Thymus (tissue), 11 donors: ENCODE data around the gene KCTD8. TPM values are rescaled to one million over a fixed set of nuclear protein-coding genes. Genes with fewer than 3 reads are reported as not detected.

Experiments
- DNase-seq, 9 donors: peaks; one replicate each; pipeline ENCODE4 v3.0.0-alpha.2; 2013; ENCODE audit warnings: low spot score in 9 of 9, low read depth in 6 of 9, missing footprints in 1 of 9
- H3K27ac ChIP-seq, 2 donors: one replicate each; pipeline ENCODE4 v1.5.1; 2013; ENCODE audit warnings: control low read depth in 1 of 2, low read depth in 1 of 2, low read length in 1 of 2, mild to moderate bottlenecking in 1 of 2, moderate library complexity in 1 of 2
- H3K27me3 ChIP-seq, 2 donors: one replicate each; pipeline ENCODE4 v1.5.1; 2013; ENCODE audit warnings: low read length in 1 of 2; ENCODE audit not compliant: control insufficient read depth in 2 of 2, insufficient read depth in 1 of 2
- H3K36me3 ChIP-seq, 2 donors: one replicate each; pipeline ENCODE4 v1.5.1; 2013; ENCODE audit warnings: low read length in 1 of 2, mild to moderate bottlenecking in 1 of 2, moderate library complexity in 1 of 2; ENCODE audit not compliant: control insufficient read depth in 2 of 2, insufficient read depth in 2 of 2
- H3K4me1 ChIP-seq, 2 donors: one replicate each; pipeline ENCODE4 v1.5.1; 2013; ENCODE audit warnings: low read length in 2 of 2; ENCODE audit not compliant: control insufficient read depth in 2 of 2, insufficient read depth in 2 of 2
- H3K4me3 ChIP-seq, 2 donors: one replicate each; pipeline ENCODE4 v1.5.1; 2013; ENCODE audit warnings: low read length in 2 of 2, control low read depth in 1 of 2, mild to moderate bottlenecking in 1 of 2
- H3K9me3 ChIP-seq, 2 donors: one replicate each; pipeline ENCODE4 v1.5.1; 2013; ENCODE audit warnings: low read length in 1 of 2, mild to moderate bottlenecking in 1 of 2; ENCODE audit not compliant: control insufficient read depth in 2 of 2, insufficient read depth in 1 of 2
- WGBS: extraction: QIAGEN DNeasy Blood & Tissue Kit; methylation state at CpG from one replicate; pipeline ENCODE4 v1.1.7; 2013; 5-methylcytosine and 5-hydroxymethylcytosine counted together
- polyA plus RNA-seq: library from polyadenylated mRNA; stranded (reverse); fragments of 200-250 nt; gene quantifications from one replicate; pipeline ENCODE4 v1.2.3, GENCODE V29; 2013
- total RNA-seq: library from RNA; stranded (reverse); fragments of 120-200 nt; gene quantifications from one replicate; pipeline ENCODE4 v1.2.4, GENCODE V29; 2013
- donor health status: healthy.

Gene KCTD8
- total and polyA plus RNA-seq, 2 donors = 0.05 TPM; not detected in 1

- H3K36me3 ChIP-seq = no peaks in the 10 kb centered on the region
- 87% methylated on average over 2 of the region's 2 CpGs for WGBS
- no peaks in the 10 kb centered on the region for H3K27me3 ChIP-seq
- no peak overlapping the region for H3K4me3 ChIP-seq
- H3K4me1 ChIP-seq = no peaks in the 10 kb centered on the region
- no peak overlapping the region for H3K27ac ChIP-seq
- H3K9me3 ChIP-seq = no peaks in the 10 kb centered on the region
- DNase-seq = no peak
Observed at GRCh38 chr4:44256414-44256813, 192.2 kb downstream of the KCTD8 start.

DNA sequence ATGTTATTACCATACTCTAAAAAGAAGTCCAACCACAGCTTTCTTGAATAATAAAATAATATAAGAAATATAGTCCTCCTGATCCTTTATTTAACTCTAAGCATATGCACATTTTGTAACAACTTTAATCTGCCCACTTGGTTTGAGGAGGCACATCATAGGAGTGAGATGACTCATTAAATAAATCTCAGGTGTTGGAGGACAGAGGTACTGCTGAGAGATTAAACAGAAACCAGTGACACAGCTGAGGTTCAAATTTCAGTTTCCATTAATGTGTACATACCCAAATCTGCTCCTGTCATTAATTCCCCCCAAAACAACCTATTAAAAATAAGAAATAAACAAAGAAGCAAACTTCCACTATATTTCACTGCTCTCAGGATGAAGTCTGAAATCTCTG is 211.0 kb downstream of the KCTD8 start:
- no peaks in the 10 kb centered on the region for H3K4me1 ChIP-seq
- H3K27me3 ChIP-seq = no peaks in the 10 kb centered on the region
- no peaks in the 10 kb centered on the region for H3K9me3 ChIP-seq
- H3K4me3 ChIP-seq = no peak overlapping the region
- no peaks in the 10 kb centered on the region for H3K36me3 ChIP-seq
- no peak overlapping the region for H3K27ac ChIP-seq
- no peak for DNase-seq

- no peaks in the 10 kb centered on the region for H3K9me3 ChIP-seq
- DNase-seq = no peak
- H3K27me3 ChIP-seq = no peaks in the 10 kb centered on the region
- H3K4me3 ChIP-seq = no peak overlapping the region
- H3K4me1 ChIP-seq = no peaks in the 10 kb centered on the region
- no peak overlapping the region for H3K27ac ChIP-seq
- 93% methylated on average over 3 of the region's 3 CpGs for WGBS
- no peaks in the 10 kb centered on the region for H3K36me3 ChIP-seq
Observed at GRCh38 chr4:44235897-44236296, 212.7 kb downstream of the KCTD8 start.

DNA sequence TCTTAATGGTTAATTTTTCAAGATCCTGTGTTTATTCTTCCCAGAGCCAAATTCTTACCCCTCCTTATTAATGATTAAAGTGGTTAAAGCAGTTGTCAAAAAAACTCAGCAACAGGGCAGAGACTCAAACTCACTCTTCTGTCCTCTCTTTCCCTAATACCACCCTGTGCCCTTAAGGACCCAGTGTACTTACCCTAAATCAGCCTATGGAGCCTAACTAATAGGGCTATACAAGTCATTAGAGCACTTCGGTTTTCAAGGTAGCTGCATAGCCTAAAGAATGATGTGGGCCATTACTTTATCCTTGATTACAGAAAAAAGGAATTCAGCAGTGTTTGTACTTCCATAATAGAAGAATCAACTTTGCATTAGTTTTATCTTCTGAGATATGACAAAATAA is 216.3 kb downstream of the KCTD8 start:
- Histone ChIP-seq H3K27me3 (no peaks in the 10 kb centered on the region), H3K27ac (no peak overlapping the region), H3K36me3 (no peaks in the 10 kb centered on the region), H3K9me3 (no peaks in the 10 kb centered on the region), H3K4me3 (no peak overlapping the region), H3K4me1 (no peaks in the 10 kb centered on the region)
- 72% methylated on average over 1 of the region's 1 CpG for WGBS
- DNase-seq = no peak

DNA sequence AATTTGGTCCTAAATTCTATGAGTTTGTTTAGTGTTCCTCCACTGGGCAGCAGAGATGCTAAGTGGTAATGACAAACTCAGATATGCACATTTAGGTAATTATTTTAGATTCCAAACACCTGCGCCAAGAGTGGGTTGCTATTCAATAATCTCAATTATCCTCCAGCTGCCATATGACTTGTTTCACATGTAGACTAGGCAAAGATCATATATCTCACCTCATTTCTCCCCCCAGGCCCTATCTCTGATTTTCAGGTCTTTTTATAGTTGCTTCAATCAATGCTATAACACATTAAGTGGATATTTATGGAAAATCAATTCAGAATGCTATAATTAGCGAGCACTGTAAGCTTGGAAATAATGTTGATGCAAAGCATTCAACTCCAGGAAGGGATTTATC is 217.6 kb downstream of the KCTD8 start:
- Histone ChIP-seq H3K27ac (no peak overlapping the region), H3K27me3 (no peaks in the 10 kb centered on the region), H3K4me3 (no peak overlapping the region), H3K9me3 (no peaks in the 10 kb centered on the region), H3K4me1 (no peaks in the 10 kb centered on the region), H3K36me3 (no peaks in the 10 kb centered on the region)
- 92% methylated on average over 2 of the region's 2 CpGs for WGBS
- no peak for DNase-seq

GRCh38 chr4:44228326-44228725 is 220.3 kb downstream of the KCTD8 start:
- no peaks in the 10 kb centered on the region for H3K4me1 ChIP-seq
- no peaks in the 10 kb centered on the region for H3K27me3 ChIP-seq
- DNase-seq = no peak
- 88% methylated on average over 1 of the region's 1 CpG for WGBS
- no peaks in the 10 kb centered on the region for H3K9me3 ChIP-seq
- H3K4me3 ChIP-seq = no peak overlapping the region
- no peak overlapping the region for H3K27ac ChIP-seq
- no peaks in the 10 kb centered on the region for H3K36me3 ChIP-seq

- no peaks in the 10 kb centered on the region for H3K36me3 ChIP-seq
- WGBS = 95% methylated on average over 4 of the region's 4 CpGs
- H3K9me3 ChIP-seq = no peaks in the 10 kb centered on the region
- DNase-seq = no peak
- H3K27ac ChIP-seq = no peak overlapping the region
- no peaks in the 10 kb centered on the region for H3K4me1 ChIP-seq
- H3K27me3 ChIP-seq = no peaks in the 10 kb centered on the region
- no peak overlapping the region for H3K4me3 ChIP-seq
Observed at GRCh38 chr4:44221407-44221806, 227.2 kb downstream of the KCTD8 start.

- Histone ChIP-seq H3K4me1 (no peaks in the 10 kb centered on the region), H3K27ac (no peak overlapping the region), H3K36me3 (no peaks in the 10 kb centered on the region), H3K27me3 (no peaks in the 10 kb centered on the region), H3K9me3 (no peaks in the 10 kb centered on the region), H3K4me3 (no peak overlapping the region)
- no peak for DNase-seq
Observed at GRCh38 chr4:44210750-44211149, 237.9 kb downstream of the KCTD8 start.

DNA sequence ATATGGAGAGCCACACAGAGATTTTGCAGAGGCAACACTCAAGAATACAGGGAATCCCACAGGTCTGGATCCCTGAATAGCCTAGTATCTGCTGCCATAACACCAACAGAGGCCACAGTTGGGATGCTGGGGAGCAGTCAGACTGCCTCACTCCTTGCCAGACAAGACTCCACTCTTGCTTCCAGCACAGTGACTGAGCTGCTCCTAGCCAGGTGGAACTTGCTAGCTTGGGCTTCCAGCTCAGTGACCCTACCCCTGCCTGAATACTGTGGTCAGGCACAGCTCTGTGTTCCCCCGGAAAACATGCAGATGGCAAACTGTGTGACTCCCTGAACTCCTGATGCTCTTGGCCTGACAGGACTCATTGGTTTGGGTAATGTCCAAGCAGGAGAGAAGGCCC is 251.8 kb downstream of the KCTD8 start:
- Histone ChIP-seq H3K27ac (no peak overlapping the region), H3K27me3 (no peaks in the 10 kb centered on the region), H3K36me3 (no peaks in the 10 kb centered on the region), H3K4me3 (no peak overlapping the region), H3K9me3 (peaks cover 0 to 8% of the 10 kb centered on the region in 2 donors), H3K4me1 (no peaks in the 10 kb centered on the region)
- DNase-seq = no peak
- 98% methylated on average over 1 of the region's 1 CpG for WGBS

GRCh38 chr4:44194365-44194764 is 254.2 kb downstream of the KCTD8 start:
- no peaks in the 10 kb centered on the region for H3K27me3 ChIP-seq
- H3K4me1 ChIP-seq = no peaks in the 10 kb centered on the region
- H3K4me3 ChIP-seq = no peak overlapping the region
- H3K36me3 ChIP-seq = no peaks in the 10 kb centered on the region
- peaks cover 0 to 8% of the 10 kb centered on the region in 2 donors for H3K9me3 ChIP-seq
- no peak overlapping the region for H3K27ac ChIP-seq
- 100% methylated on average over 1 of the region's 1 CpG for WGBS
- no peak for DNase-seq
